IPS-18a (cell line): ENCODE results near the gene GRID1.

Experiments used
- H3K27ac ChIP-seq: one replicate; pipeline ENCODE4 v1.5.1; 2013; ENCODE audit warnings: low read length
- H3K27me3 ChIP-seq: one replicate; pipeline ENCODE4 v1.6.1; 2013; ENCODE audit warnings: mild to moderate bottlenecking, low read length; ENCODE audit not compliant: control insufficient read depth, insufficient read depth
- H3K36me3 ChIP-seq: one replicate; pipeline ENCODE4 v1.6.1; 2013; ENCODE audit warnings: low read depth, low read length; ENCODE audit not compliant: control insufficient read depth
- H3K4me1 ChIP-seq: one replicate; pipeline ENCODE4 v1.6.1; 2013; ENCODE audit warnings: low read depth, low read length; ENCODE audit not compliant: control insufficient read depth
- H3K4me3 ChIP-seq: one replicate; pipeline ENCODE4 v1.5.1; 2013; ENCODE audit warnings: low read length
- H3K9ac ChIP-seq: one replicate; pipeline ENCODE4 v1.6.1; 2013; ENCODE audit warnings: mild to moderate bottlenecking, low read length, moderate library complexity
- H3K9me3 ChIP-seq: one replicate; pipeline ENCODE4 v1.6.1; 2013; ENCODE audit warnings: low read depth, low read length; ENCODE audit not compliant: control insufficient read depth

Gene GRID1

DNA sequence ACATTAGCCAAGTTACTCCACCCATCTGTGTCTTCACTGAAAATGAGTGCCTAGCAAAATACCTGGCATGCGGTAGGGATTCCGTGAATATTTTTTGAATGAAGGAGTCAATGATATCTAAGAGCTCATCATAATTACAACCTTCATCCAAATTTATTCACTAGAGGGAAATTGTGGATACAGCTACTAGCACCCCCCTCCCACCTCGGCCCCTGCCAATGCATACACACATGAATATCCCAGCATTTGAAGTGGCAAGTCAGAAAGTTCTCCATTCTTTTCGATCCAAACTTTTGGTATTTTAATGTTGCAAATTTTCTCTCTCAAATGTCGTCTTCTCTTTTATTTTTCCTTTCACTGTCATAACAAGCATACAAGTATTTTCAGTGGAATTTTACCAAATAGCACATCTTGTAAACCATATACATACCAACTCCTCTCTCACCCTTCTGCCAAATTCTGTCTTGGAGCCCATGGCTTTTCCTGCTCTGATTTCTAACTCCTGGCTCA is 164.3 kb downstream of the GRID1 start:
- Histone ChIP-seq H3K4me1 (no peaks in the 10 kb centered on the region), H3K9ac (no peak overlapping the region), H3K4me3 (no peak overlapping the region), H3K9me3 (no peaks in the 10 kb centered on the region), H3K27me3 (no peaks in the 10 kb centered on the region), H3K27ac (no peak overlapping the region), H3K36me3 (no peaks in the 10 kb centered on the region)

DNA sequence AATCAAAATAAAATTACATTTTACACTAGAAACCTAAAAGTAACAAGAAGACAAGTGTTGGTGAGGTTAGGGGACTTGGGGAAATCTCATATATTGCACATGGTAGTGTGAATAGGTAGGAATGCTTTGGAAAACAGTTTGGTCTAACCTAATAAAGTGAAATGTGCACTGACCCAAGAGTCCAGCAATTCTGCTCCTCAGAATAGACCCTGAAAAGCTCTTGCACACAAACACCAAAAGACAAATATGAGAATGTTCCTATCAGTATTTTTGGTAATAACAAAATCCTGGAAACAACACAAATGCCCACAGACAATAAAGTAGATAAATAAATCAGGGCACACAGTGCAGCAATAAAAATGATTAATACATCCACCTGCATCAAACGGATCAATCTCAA is 165.7 kb downstream of the GRID1 start:
- Histone ChIP-seq H3K27ac (no peak overlapping the region), H3K9me3 (no peaks in the 10 kb centered on the region), H3K27me3 (no peaks in the 10 kb centered on the region), H3K4me3 (no peak overlapping the region), H3K36me3 (no peaks in the 10 kb centered on the region), H3K9ac (no peak overlapping the region), H3K4me1 (no peaks in the 10 kb centered on the region)

DNA sequence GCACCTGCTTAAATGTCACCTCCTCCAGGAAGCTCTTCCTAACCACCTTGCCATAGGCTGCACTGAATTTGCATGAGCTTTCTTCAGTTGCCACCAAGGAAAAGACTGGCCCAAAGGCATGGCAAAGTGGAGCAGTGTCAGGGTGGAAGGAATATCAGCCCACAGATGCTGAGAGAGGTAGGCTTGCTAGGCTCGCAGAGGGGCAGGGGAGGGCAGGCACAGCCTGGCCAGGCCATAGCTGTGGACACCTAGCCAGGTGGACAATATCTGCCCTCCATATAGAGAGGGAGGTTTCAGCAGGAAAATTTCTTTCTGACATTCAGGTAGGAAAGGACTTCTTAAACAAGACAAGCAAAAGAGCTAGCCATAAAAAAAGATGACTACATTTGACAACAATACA is 166.3 kb downstream of the GRID1 start:
- no peak overlapping the region for H3K4me3 ChIP-seq
- no peak overlapping the region for H3K27ac ChIP-seq
- no peaks in the 10 kb centered on the region for H3K9me3 ChIP-seq
- H3K9ac ChIP-seq = no peak overlapping the region
- H3K36me3 ChIP-seq = no peaks in the 10 kb centered on the region
- H3K27me3 ChIP-seq = no peaks in the 10 kb centered on the region
- no peaks in the 10 kb centered on the region for H3K4me1 ChIP-seq

DNA sequence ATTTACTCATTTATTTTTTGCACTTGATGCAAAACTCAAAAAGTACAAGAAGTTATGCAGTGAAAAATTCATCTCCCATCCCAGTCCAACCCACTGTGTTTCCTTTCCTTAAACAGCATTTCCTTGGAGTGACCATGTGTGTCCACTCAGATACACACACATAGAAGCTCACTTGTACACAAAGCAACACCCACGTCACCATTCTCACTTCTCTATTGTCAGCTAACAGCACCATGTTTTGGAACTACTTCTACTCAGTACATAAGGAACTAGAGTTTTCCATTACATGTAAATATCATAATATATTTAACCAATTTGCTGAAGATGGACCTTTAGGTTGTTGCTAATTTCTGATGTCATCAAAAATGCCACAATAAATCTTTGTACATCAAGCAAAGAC is 167.6 kb downstream of the GRID1 start:
- Histone ChIP-seq H3K9ac (no peak overlapping the region), H3K4me1 (no peaks in the 10 kb centered on the region), H3K36me3 (no peaks in the 10 kb centered on the region), H3K27me3 (no peaks in the 10 kb centered on the region), H3K4me3 (no peak overlapping the region), H3K9me3 (no peaks in the 10 kb centered on the region), H3K27ac (no peak overlapping the region)

DNA sequence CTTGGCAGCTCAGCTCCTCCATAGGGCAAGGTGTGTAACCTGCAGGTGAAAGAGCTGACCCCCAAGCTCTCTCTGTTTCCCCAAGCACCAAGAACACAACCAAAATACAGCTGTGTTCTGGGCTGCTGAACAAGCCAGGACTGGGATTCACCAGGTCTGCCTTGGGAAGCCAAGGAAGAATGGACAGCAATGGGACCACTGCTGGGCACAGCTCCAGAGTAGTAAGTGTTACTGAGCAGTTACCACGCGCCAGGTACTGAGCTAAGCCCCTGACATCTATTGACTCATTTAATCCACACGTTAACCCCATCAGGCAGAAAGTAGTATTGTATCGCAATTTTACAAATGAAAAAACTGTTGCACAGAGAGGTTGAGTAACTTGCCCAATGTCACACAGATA is 168.3 kb downstream of the GRID1 start:
- H3K36me3 ChIP-seq = no peaks in the 10 kb centered on the region
- no peaks in the 10 kb centered on the region for H3K9me3 ChIP-seq
- H3K27me3 ChIP-seq = no peaks in the 10 kb centered on the region
- no peak overlapping the region for H3K9ac ChIP-seq
- H3K4me1 ChIP-seq = no peaks in the 10 kb centered on the region
- no peak overlapping the region for H3K27ac ChIP-seq
- H3K4me3 ChIP-seq = no peak overlapping the region

DNA sequence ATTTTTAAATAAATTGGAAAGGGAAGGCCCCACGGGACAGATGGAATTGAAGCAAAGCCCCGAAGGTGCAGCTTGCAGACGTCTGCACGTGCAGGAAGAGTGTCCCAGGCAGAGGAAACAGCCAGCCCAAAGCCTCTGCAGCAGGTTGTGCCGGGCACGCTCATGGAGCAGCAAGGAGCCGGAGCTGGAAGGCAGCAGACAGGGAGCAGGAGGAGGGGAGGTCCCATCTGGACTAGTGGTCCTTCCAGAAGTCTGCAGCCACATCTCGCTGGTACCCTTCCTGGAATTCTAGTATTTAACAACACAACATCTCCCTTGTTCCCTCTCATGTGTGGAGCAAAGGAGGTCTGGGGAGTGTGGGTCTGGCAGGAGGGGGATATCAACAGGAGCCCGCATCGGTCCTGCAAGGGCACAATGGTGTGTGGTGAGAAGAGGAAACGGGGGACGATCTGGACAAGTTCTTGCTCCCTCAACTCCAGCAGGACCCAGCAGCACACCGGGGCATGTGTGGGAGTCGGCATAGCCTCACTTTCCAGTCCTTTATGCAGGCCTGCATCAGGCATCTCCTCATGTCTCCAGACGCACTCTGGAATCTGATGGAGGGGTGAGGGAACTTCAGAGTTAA is 169.3 kb downstream of the GRID1 start:
- Histone ChIP-seq H3K9me3 (no peaks in the 10 kb centered on the region), H3K4me3 (no peak overlapping the region), H3K27me3 (no peaks in the 10 kb centered on the region), H3K4me1 (no peaks in the 10 kb centered on the region), H3K27ac (no peak overlapping the region), H3K36me3 (no peaks in the 10 kb centered on the region), H3K9ac (no peak overlapping the region)

DNA sequence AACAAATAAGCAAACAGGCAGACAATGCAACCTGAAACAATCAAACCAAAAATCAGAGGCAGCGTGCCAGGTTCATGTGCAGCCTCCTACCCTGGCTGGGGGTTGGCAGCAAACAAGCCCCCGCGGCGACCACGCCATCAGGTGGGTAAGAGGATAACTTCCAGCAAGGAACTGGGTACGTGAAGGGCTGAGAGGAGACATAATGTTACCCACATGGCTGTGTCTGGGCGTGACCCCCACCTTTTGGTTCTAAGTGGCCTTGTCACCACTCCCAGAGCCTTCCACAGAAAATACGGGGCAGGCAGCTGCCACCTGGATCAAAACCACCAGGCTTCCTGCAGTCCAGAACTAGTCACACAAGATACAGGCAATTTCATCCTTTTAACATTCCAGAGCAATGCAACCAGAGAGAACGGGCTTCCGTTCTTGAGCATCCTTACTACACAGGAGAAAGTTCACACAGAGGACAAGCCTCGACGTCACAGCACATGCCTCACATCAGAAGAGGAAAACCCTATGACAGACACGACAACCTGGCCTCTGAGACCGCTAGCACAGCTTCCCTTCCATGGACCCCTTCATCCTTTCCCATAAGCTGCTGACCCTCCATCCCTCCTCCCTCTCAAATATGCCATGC is 171.0 kb downstream of the GRID1 start:
- Histone ChIP-seq H3K4me3 (no peak overlapping the region), H3K9me3 (no peaks in the 10 kb centered on the region), H3K36me3 (no peaks in the 10 kb centered on the region), H3K27ac (no peak overlapping the region), H3K4me1 (no peaks in the 10 kb centered on the region), H3K9ac (no peak overlapping the region), H3K27me3 (no peaks in the 10 kb centered on the region)

DNA sequence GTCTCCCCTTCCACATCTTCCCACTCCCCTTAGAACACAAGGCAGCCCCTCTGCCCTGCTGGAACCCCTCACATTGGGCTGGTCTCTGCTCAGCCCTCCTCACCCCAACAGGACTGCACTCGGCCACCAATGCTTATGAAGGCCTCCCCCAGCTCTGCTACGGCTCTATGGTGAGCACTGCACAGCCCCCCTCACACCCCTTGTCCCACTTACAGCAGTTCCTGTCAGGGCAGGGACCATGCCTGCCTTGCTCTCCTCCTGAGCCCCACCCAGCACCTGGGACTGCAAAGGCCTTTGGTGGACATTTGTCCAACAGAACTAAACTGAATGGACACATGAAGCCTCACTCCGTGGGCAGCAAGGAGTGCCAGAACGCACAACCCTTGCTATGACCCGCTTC is 171.9 kb downstream of the GRID1 start:
- no peaks in the 10 kb centered on the region for H3K27me3 ChIP-seq
- H3K36me3 ChIP-seq = no peaks in the 10 kb centered on the region
- H3K9ac ChIP-seq = no peak overlapping the region
- H3K27ac ChIP-seq = no peak overlapping the region
- no peaks in the 10 kb centered on the region for H3K4me1 ChIP-seq
- H3K4me3 ChIP-seq = no peak overlapping the region
- no peaks in the 10 kb centered on the region for H3K9me3 ChIP-seq

DNA sequence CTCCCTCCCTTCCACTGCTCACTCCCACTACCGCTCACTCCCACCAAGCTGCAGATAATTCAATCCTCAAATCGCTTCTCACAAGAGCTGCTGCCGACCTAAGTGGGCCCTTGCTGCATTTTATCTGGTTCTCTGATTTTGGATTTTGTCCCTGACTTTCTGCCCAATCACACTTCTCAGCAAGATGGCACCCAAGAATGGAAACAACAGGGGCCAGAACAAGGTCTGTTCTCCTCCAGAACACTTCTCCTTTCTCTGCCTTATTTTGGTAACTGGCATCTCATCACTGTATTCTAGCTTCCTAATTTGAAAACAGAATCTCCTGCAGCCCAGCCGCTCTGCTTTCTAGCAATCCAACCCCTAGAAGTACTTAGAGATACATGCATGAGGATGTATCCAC is 172.8 kb downstream of the GRID1 start:
- Histone ChIP-seq H3K4me1 (no peaks in the 10 kb centered on the region), H3K36me3 (no peaks in the 10 kb centered on the region), H3K9me3 (no peaks in the 10 kb centered on the region), H3K27ac (no peak overlapping the region), H3K9ac (no peak overlapping the region), H3K4me3 (no peak overlapping the region), H3K27me3 (no peaks in the 10 kb centered on the region)

DNA sequence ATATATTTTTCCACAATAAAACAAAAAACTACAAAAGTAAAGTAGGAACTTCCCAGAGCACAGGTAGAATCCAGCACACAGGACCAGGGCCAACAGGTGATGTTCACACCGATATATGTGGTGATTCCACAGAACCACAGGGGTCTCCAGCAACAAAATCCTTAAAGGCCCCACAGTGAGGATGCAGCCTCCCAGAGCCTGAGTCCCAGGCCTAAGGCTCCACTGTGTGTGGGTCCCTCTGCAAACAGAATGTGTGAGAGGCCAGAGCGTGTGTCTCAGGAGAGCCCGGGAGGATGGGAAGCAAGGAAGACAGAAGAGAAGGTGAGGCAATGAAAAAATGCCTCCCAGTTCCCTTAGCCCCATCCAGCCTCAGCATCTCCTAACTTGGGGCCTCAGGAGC is 173.9 kb downstream of the GRID1 start:
- Histone ChIP-seq H3K4me1 (no peaks in the 10 kb centered on the region), H3K4me3 (no peak overlapping the region), H3K36me3 (no peaks in the 10 kb centered on the region), H3K27ac (no peak overlapping the region), H3K9me3 (no peaks in the 10 kb centered on the region), H3K27me3 (no peaks in the 10 kb centered on the region), H3K9ac (no peak overlapping the region)

DNA sequence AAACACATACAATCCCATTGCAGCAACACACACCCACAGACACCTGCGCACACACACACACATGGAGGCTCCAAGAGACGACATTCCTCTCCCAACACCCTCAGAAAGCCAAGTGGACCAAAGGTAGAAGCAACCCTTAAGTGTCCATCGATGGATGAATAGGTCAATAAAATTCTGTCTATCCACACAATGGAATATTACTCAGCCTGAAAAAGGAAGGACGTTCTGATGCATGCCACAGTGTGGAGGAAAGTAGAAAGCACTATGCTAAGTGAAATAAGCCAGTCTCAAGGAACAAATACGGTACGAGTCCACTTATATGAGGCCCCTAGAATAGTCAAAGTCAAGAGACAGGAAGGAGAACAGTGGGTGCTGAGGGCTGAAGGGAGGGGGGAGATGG is 174.4 kb downstream of the GRID1 start:
- Histone ChIP-seq H3K27me3 (no peaks in the 10 kb centered on the region), H3K36me3 (no peaks in the 10 kb centered on the region), H3K9ac (no peak overlapping the region), H3K27ac (no peak overlapping the region), H3K9me3 (no peaks in the 10 kb centered on the region), H3K4me3 (no peak overlapping the region), H3K4me1 (no peaks in the 10 kb centered on the region)

DNA sequence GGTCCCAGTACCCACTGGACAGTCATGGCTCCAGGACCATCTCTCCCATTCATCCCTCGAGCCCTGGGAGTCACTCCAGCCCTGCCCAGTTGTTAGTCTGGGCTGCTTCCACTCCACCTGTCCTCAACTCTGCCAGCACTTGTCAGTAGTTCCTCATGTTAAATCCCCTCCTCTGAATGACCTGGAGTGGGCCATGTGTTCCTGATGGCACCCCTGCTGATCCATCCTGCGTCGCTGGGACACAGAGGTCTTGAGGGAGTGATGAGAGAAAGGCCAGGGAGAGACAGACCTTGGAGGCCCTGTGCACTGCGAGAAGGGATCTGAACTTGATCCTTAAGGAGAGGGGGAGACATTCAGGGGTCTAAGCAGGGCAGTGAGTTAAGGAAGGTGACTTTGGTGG is 174.9 kb downstream of the GRID1 start:
- Histone ChIP-seq H3K36me3 (no peaks in the 10 kb centered on the region), H3K4me3 (no peak overlapping the region), H3K9ac (no peak overlapping the region), H3K9me3 (no peaks in the 10 kb centered on the region), H3K27me3 (no peaks in the 10 kb centered on the region), H3K4me1 (no peaks in the 10 kb centered on the region), H3K27ac (no peak overlapping the region)
